SK-N-SH treated with all-trans-retinoic acid at 6 μM for 48 hours (cell line): Measurements from ENCODE around the gene KIR2DL3.

Experiments
- GLIS3 ChIP-seq: fragments of 250-450 bp; sonication (Bioruptor Pico); IDR thresholded peaks from 2 replicates; pipeline ENCODE4 v1.5.0; 2020; ENCODE audit warnings: mild to moderate bottlenecking, moderate library complexity
- TCF4 ChIP-seq: fragments of 250-450 bp; sonication (Bioruptor Pico); IDR thresholded peaks from 2 replicates; pipeline ENCODE4 v1.8.0; 2021; ENCODE audit warnings: mild to moderate bottlenecking, moderate library complexity, borderline replicate concordance
- TF ChIP-seq, protein P1 (sequence below): fragments of 250-450 bp; sonication (Bioruptor Pico); IDR thresholded peaks from 2 replicates; pipeline ENCODE4 v1.5.1; 2020; ENCODE audit warnings: low read depth, mild to moderate bottlenecking, moderate library complexity
- TF ChIP-seq, protein P2 (sequence below): fragments of 250-450 bp; sonication (Bioruptor Pico); IDR thresholded peaks from 2 replicates; pipeline ENCODE4 v1.8.0; 2020; ENCODE audit warnings: mild to moderate bottlenecking, moderate library complexity, borderline replicate concordance

DNA sequence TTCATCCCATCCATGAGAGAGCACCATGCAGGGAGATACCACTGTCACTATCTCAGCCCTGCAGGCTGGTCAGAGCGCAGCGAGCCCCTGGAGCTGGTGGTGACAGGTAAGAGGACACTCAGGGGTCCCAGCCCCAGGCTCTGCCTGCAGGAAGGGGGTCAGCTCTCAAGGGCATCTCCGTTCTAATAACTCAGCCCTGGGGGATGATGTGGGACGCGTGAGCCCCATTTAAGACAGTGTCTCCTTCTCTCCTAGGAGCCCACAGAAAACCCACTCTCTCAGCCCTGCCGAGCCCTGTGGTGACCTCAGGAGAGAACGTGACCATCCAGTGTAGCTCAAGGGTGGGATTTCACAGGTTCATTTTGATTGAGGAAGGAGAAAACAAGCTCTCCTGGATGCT lies 29.5 kb upstream of the KIR2DL3 start:
- TF ChIP-seq GLIS3 (CRISPR knock-in tag) (no peak), TCF4 (CRISPR knock-in tag) (no peak)
- TF ChIP-seq, protein P1, sequence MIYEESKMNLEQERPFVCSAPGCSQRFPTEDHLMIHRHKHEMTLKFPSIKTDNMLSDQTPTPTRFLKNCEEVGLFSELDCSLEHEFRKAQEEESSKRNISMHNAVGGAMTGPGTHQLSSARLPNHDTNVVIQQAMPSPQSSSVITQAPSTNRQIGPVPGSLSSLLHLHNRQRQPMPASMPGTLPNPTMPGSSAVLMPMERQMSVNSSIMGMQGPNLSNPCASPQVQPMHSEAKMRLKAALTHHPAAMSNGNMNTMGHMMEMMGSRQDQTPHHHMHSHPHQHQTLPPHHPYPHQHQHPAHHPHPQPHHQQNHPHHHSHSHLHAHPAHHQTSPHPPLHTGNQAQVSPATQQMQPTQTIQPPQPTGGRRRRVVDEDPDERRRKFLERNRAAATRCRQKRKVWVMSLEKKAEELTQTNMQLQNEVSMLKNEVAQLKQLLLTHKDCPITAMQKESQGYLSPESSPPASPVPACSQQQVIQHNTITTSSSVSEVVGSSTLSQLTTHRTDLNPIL = no peak
- TF ChIP-seq, protein P2, sequence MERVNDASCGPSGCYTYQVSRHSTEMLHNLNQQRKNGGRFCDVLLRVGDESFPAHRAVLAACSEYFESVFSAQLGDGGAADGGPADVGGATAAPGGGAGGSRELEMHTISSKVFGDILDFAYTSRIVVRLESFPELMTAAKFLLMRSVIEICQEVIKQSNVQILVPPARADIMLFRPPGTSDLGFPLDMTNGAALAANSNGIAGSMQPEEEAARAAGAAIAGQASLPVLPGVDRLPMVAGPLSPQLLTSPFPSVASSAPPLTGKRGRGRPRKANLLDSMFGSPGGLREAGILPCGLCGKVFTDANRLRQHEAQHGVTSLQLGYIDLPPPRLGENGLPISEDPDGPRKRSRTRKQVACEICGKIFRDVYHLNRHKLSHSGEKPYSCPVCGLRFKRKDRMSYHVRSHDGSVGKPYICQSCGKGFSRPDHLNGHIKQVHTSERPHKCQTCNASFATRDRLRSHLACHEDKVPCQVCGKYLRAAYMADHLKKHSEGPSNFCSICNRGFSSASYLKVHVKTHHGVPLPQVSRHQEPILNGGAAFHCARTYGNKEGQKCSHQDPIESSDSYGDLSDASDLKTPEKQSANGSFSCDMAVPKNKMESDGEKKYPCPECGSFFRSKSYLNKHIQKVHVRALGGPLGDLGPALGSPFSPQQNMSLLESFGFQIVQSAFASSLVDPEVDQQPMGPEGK (CRISPR knock-in tag) = no peak
